Right kidney (tissue), 1 donor: Measurements from ENCODE around the gene MARCHF2.

ENCODE experiments used
- DNase-seq: peaks from one replicate; pipeline ENCODE4 v3.0.0-alpha.2; 2016

Gene MARCHF2

DNA sequence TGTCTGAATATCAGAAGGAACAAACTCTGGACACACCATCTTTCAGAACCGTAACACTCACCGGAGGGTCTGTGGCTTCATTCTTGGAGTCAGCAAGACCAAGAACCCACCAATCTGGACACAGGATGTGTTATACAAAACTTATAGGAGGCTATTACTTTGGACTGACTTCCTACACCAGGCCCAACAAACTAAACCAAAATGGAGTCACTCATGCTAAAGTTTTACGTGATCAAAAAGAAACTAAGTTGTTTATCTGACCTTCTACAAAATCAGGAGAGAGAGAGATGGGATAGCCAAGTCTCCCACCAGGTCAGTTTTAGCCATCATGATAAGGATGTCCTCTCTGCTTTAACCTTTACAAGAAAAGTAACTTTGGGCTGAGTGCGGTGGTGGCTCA, 26.1 kb upstream of the MARCHF2 start:
- DNase-seq = no peak

DNA sequence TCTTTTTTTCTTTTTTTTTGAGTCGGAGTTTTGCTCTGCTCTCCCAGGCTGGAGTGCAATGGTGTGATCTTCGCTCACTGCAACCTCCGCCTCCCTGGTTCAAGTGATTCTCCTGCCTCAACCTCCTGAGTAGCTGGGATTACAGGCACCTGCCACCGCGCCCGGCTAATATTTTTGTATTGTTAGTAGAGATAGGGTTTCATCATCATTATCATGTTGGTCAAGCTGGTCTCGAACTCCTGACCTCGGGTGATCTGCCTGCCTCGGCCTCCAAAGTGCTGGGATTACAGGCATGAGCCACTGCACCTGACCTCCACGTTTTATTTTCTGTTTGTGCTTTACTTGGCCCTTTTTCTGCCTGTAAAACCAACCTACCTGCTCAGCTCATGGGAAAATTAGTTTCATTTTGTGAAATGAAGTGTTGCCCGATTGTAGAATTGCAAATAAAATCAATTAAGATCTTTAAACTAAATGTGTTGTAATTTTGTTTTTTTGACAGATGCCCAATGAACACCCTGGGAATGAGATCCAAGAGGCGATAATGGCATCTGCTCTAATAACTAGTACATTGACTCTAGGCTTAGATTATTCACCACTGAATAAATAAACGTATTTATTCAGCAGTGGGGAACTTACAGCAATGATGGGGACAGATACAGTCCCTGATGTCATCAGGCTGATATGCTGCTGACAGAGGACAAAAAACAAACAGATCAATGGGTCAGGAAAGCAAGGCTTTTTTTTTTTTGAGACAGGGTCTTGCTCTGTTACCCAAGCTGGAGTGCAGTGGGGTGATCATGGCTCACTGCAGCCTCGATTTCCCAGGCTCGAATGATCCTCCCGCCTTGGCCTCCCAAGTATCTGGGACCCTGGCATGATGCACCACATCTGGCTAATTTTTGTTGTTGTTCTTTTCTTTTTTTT, 25.2 kb upstream of the MARCHF2 start:
- DNase-seq = no peak

DNA sequence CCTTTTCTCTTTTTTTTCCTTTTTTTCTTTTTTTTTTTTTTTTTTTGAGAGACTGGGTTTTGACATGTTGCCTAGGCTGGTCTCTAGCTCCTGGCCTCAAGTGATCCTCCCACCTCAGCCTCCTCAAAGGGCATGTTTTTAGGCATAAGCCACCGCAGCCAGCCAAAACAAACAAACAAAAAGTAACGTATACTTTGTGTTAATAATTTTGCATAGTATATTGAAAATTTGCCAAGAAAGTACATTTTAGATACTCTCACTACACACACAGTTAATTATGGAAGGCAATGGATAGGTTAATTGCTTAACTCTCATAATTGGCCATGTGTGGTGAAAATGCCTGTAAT, 24.5 kb upstream of the MARCHF2 start:
- DNase-seq = no peak

DNA sequence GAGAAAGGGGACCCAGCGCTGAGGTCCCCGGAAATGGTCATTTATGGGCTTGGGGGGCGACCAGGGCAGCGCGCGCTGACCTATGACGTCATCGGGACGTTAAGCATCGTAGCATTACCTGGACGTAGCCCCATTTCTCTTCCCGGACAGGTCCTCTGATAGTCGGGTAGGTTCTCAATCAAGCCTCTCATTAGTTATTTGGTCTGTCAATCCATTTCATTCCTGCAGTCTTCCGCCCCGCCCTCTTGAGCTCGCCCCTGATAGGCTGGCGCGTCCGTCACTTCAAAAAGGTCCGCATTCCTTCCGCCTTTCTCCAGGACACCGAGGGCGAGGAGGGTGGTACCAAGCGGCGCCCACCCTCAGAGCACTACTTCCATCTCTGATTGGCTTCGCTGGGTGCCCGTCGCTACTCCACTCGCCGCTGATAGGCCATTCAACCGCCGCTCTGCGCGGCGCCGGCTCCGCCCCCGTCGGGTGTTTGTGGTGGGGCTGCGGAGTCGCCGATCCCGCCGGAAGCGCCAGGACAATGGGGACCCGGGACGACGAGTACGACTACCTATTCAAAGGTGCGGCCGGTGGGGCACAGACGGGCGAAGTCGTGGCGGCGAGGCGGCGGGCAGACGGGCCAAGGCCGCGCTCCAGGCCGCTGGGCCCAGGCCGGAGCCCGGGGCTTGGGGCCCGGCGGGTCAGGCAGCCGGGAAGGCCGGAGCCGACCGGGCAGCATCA, 23.1 kb upstream of the MARCHF2 start, which contains the start of gene RAB11B:
Gene RAB11B, plus strand, starts transcription at position 470 of the 726 bp plus-strand sequence. Its CDS starts 57 bp downstream, at position 527.
- DNase-seq = peak; percentile 92

DNA sequence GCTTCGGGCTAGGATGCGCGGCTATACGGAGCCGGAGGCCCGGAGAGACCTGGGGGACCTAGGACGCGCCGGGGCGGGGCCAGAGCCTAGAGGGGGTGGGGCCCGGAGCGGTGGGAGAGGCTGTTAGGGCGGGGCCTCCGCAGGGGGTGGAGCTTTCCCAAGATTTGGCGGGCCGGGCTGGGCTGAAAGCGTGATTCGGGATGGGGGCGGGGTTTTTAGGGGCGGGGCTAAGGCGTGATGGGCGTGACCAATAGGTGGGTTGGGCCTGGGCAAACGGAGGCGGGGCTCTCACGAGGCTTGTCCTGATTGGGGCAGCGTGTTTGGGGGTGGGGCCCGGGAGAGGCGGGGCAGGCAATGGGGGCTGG, 22.5 kb upstream of the MARCHF2 start:
- DNase-seq = no peak

DNA sequence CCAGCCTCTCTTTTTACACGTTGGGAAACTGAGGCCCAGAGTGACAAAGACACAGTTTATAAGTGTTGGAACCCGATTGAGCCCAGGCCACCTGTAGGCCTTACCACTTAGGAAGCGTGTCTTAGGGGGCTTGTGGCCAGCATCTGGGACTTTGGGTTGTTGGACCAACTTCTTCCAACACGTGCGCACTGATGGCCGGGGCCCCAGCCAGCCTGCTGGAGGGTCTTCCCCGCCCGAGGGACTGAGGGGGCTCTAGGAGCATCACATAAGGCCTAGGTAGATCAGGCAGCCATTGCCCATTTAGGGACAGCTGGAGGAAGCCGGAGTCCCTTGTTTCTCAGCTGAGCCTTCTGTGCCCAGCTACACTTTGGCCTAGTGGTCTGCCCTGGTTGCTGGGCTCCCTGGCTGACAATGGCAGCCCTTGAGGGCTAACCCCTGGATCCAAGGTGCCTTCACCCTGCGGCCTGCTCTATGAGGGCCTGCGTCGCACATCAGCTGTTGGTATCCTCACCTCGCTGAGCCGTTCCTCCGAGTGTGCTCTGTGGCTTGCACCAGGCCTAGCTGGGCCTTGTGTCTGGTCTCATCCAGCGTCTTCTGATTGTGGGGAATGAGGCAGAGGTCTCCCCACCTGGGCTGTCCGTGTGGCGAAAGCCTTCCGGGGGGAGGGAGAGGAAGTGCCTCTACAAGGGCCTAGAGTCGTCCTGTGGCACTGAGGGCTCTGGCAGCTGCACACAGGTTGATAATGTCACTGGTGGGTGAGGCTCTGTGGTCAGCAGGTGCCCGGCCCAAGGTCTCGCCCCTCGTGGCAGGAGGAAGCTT, 21.7 kb upstream of the MARCHF2 start:
- DNase-seq = no peak

DNA sequence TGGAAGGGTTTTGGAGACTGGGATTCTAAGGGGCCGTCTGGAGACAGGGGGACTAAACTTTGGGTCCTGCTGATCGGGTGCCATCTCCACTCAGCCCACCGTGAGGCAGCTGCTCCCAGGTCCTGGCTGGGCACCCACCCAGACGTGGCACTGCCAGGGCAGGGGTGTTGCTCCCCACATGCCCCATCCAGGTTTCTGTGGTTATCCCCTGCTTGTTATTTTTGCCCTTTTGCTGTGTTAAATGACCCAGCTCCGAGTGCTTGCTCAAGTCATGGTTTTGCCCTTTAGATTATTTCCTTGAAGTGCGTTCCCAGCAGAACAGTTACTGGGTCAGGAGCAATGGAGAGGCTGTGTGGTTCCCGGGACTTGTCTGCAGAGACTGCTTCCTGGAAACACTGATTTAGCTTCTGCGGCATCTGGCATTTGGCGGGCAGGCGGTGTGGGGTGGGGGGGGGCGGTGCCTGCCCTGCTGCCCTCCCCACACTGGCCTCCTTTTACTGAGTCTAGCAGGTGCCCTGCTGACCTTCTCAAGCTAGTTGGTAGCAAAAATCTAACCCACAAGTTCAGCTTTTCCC, 21.0 kb upstream of the MARCHF2 start:
- no peak for DNase-seq

DNA sequence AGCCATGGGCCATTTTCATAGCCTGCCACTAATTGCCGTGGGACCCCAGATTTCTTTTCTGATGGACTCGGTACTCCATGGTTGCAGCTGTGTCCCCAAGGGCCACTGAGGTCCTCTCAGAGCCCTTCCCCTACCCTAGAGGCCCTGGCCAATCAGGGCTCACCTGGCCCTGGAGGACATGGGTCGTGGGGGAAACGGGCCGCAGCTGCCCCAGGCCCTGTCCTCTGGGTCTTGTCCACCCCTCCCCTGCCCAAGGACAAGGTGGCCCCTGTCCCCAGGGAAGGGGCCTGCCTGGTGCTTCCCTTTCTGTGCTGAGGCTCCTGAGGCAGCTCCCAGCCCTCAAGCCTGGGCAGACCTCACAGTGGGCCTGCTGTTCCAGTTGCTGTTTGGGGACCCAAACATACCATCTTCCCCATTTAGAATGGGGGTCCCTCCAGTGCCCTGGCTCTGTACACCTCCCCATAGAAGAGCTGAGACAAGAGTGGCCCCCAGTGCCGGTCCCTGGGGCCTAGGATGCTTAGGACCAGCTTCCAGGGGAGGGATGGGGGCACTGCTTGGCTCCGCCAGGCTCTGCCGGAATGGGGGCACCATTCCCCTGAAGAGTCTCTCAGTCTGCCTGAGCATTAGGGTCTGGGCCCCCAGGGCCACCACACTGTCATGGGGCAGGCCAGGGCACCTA, 19.8 kb upstream of the MARCHF2 start:
- DNase-seq = no peak

DNA sequence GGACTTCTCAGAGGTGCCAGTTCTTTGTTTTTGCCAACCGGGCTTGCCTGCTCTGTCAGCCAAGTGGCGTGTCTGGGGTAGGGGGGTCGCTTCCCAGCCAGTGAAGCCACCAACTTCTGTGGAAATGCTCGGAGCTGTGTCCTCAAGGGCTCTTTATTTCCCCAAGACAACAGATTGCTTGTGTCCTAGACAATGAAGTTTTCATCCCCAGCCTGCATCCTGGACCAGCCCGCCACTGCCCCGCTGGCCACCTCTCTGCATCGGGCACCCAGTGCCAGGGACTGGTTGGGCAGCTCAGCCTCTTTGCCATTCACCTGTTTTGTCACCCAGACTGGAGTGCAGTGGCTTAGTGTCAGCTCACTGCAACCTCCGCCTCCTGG, 19.2 kb upstream of the MARCHF2 start:
- no peak for DNase-seq

DNA sequence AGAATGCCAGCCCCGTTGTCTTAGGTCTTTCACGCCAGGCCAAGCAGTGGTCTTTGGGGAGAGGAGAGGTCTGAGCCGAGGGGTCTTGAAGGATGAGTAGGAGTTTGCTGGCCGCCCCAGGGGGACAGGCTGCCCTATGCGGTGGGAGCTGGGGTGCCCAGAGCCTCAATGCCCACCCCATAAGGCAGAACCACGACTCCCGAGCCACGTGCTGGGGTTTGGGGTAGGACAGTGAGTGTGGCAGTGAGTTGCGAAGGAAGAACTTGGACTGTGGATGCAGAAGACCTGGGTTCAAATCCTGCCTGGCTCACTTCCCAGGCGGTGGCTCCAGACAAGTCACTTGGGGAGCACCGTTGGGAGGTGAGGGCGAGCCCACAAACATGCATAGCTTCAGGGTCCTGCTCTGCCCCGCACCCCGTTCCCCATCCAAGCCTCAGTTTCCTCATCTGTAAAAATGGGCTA, 17.5 kb upstream of the MARCHF2 start:
- DNase-seq = no peak

DNA sequence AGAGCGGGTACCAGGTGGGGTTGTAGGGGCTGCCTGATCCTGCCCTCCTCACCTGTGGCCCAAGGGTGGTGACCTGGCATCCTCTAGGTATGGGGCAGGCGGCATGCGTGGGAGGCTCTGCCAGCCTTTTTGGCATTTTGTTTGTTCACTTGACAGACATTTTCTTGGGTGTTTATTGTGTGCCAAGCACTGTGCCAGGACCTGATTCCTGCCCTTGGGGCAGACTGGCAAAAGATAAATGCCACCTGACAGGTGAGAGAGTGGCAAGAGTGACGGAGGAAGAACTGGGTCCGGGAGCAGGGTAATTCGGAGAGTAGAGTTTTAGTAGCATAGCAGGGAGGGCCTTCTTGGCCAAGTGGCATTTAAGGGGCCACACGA, 16.9 kb upstream of the MARCHF2 start:
- no peak for DNase-seq

DNA sequence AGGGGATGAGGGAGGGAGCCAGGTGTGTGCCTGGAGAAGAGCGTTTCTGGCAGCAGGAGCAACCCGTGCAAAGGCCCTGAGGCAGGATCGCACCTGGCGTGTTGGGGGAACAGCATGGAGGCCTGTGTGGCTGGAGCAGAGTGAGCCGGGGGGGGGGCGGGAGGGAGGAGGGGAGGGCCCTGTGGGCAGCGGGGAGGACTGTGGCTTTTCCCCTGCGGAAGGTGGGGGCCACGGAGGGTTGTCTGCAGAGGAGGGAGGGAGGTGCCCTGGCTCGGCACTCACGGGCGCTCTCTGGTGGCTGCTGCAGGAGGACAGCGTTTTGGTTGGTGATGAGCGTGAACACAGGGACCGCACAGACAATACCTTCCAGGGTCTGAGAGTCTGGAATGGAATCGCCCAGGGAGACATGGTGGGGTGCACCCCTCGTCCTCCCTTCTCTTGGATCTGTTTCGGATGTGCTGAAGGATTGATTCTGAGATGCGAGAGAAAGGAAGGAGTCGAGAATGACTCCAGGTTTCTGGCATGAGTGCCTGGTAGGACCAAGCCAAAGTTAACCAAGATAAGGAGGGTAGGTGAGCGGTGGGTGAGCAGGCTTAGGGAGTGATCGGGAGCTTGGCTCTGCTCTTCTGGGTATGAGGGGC, 16.4 kb upstream of the MARCHF2 start:
- DNase-seq = no peak

DNA sequence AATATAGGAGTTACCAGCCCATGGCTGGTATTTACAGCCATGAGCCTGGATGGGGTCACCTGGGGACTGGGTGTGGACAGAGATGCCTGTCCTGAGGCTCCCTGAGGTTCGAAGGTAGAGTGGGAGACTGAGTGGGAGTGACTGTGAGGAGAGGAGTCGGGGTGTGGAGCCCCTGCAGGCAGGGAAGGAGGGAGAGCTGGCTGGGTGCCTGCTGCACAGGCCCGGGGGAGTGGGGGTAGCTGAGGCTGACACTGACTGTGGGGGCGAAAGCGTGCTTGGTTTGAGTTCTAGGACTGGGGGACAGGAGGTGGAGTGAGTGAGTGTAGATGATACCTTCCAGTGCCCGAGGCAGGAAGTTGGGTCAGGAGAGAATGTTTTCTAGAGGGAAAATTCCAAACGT, 15.8 kb upstream of the MARCHF2 start:
- no peak for DNase-seq

DNA sequence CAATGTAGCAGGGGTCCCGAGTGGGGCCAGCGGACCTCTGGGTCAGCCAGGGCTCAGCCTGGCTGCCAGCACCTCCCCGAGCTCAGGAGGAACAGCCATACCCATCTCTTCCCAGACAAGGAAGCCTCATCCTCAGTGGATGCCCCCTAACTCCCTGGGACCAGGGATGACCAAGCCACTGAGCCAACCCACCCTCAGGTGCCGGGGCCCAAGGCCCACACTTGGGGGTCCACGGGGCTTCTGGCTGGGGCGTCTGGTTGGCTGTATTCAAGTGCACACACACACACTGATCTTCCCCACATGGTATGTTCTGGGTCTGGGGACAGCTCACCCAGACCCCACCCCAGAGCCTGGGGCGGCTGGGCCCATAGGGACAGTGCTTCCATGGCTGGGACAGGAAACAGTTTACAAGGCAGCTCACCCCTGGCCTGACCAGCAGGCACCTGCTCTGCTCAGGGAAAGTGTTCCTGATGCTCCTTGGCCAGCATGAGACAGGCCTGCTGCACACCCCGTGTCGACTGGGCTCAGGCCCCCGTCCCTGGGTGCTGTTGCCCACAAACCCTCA, 15.3 kb upstream of the MARCHF2 start:
- DNase-seq = no peak

DNA sequence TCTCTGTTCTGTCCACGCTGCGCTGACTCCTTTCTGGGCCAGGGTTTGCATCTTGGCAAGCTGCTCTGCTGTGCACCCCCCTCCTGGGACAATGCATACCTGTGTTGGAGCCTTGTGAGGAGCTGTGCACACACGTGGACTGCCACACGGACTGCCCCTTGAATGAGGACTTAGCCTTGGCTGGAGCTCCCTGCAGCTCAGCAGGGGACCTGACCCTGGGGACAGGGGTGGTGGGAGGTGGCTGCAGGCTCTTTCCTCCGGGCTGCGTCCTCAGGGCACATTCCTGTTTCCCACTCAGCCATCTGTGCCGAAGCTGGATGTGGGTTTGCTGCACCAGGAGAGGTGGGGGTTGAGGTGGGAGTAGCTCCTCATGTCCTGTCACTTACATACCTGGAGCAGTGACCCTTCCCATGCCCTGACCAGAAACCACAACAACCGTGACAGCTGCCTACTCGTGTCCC, 14.8 kb upstream of the MARCHF2 start:
- peak; percentile 54 for DNase-seq

DNA sequence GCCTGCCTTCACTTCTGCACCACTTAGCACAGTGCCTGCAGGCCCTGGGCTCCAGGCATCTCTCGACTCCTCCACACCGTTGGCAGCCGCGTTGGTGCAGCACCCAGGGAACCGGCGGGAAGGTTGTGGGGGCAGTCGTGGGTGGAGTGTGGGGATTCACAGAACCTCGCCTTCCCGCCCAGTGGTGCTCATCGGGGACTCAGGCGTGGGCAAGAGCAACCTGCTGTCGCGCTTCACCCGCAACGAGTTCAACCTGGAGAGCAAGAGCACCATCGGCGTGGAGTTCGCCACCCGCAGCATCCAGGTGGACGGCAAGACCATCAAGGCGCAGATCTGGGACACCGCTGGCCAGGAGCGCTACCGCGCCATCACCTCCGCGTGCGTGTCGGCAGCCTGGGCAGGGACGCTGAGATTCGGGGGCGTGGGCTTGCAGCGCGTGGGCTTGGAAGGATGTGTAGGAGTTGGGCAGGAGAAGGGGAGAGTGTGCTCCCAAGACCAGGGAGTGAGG, 13.4 kb upstream of the MARCHF2 start:
- DNase-seq = no peak

DNA sequence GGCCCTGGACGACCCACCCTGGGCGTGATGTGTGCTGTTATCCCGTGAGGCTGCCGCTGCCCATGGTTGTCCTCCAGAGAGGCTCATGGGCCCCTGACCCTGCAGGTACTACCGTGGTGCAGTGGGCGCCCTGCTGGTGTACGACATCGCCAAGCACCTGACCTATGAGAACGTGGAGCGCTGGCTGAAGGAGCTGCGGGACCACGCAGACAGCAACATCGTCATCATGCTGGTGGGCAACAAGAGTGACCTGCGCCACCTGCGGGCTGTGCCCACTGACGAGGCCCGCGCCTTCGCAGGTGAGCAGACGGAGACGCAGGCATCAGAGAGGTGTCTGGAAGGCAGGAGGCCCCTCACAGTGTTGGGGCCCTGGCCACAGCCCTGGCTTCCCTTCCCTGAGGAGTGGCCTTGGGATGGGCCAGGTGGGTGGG, 11.1 kb upstream of the MARCHF2 start:
- no peak for DNase-seq

DNA sequence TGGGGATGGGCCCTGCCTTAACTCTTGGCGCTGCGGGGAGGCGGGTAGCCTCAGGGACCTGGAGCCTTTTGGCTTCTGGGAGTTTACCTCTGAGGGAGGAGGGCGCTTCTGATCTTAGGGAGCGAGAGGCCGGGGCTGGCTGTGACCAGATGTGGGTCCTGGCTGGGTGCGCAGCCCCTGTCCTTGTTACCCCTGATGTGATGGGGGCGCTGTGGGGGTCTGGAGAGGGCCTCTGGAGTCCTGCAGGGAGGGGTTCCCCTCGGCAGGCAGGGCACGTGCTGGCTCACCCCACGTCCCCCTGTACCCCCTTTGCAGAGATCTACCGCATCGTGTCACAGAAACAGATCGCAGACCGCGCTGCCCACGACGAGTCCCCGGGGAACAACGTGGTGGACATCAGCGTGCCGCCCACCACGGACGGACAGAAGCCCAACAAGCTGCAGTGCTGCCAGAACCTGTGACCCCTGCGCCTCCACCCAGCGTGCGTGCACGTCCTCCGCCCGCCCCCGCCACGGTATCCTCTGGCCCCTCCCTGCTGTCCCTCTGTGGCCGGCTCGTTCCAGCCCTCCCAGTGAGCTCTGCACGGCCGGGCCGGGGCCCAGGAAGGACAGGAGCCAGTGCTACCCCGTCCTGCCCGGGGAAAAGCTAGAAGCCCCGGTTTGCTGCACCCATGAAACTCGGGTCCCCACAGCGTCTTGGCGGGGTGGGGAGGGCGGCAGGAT, 9.8 kb upstream of the MARCHF2 start:
- no peak for DNase-seq

DNA sequence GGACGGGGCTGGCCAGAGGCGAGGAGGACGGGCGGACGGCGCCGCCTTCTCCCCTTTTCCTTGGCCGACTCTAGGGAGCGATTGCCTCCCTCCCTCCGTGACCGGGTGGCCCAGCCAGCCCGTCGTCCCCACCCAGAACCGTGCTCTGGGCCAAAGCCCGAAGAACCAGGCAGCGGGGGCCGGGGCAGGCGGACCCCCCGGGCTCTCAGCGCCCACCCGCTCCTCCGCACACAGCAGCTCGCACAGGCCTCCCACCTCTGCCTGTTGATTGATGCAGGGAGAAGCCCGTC, 9.3 kb upstream of the MARCHF2 start:
- no peak for DNase-seq
